Calu3 (cell line): ENCODE data around the gene HAVCR2. TPM values are rescaled to one million over a fixed set of nuclear protein-coding genes. Genes with fewer than 3 reads are reported as not detected.

ENCODE experiments used
- BruUV-seq: library from RNA; stranded (reverse); fragments of 400-500 nt; replicated peaks from 2 replicates; lab custom pipeline; 2021; lab: Mats Ljungman, UMichigan
- CTCF ChIA-PET: fragments of 300-600 bp; sonication (Branson Sonifier 250); formaldehyde crosslinking; loops from one replicate; lab custom pipeline; 2022; ENCODE audit warnings: antibody characterized with exemption; lab: Charles Lee
- DNase-seq: peaks from one replicate; pipeline ENCODE4 v3.0.0; 2022
- H3K27ac Mint-ChIP-seq: one replicate; pipeline ENCODE4 v1.8.0; 2022; ENCODE audit warnings: mixed read lengths; ENCODE audit not compliant: unreplicated experiment
- H3K27me3 Mint-ChIP-seq: one replicate; pipeline ENCODE4 v1.8.0; 2022; ENCODE audit warnings: mixed read lengths; ENCODE audit not compliant: unreplicated experiment
- H3K36me3 Mint-ChIP-seq: one replicate; pipeline ENCODE4 v1.8.0; 2022; ENCODE audit warnings: mild to moderate bottlenecking, moderate library complexity, mixed read lengths; ENCODE audit not compliant: insufficient read depth, unreplicated experiment
- H3K4me1 Mint-ChIP-seq: one replicate; pipeline ENCODE4 v1.8.0; 2022; ENCODE audit warnings: mild to moderate bottlenecking, low read depth, mixed read lengths; ENCODE audit not compliant: unreplicated experiment
- H3K4me3 Mint-ChIP-seq: one replicate; pipeline ENCODE4 v1.8.0; 2022; ENCODE audit warnings: mild to moderate bottlenecking, low read depth, moderate library complexity, mixed read lengths; ENCODE audit not compliant: unreplicated experiment
- H3K9me3 Mint-ChIP-seq: one replicate; pipeline ENCODE4 v1.8.0; 2022; ENCODE audit warnings: low read depth, mixed read lengths; ENCODE audit not compliant: unreplicated experiment
- CTCF ChIP-seq: fragments of 200-600 bp; IDR thresholded peaks from one replicate; pipeline ENCODE4 v1.8.0; 2022; ENCODE audit warnings: antibody characterized with exemption; ENCODE audit not compliant: unreplicated experiment
- intact Hi-C: fragments of 100-400 bp; cut with micrococcal nuclease; formaldehyde crosslinking; loops from one replicate; pipeline ENCODE4 v1.10.0; 2022; ENCODE audit not compliant: unreplicated experiment
- total RNA-seq: library from RNA; stranded (reverse); gene quantifications from 2 replicates; pipeline ENCODE4 v1.2.3, GENCODE V29; 2022

HAVCR2 gene
- total RNA-seq, 1 experiment from 2014 or later = 0.19 TPM

- intact Hi-C loops = loop anchor here (5.0 kb wide), 1 partner anchor 86 kb away; no protein-coding TSS in a partner anchor
- peaks cover 62% of the 10 kb centered on the region for H3K4me1 Mint-ChIP-seq
- BruUV-seq = no TSS peak
- CTCF ChIA-PET = interaction anchor here (1.0 to 2.1 kb wide), 5 partner anchors 9 to 97 kb away, joined by 3 to 18 read pairs (median 4); partner anchors contain the start of genes HAVCR1 and MED7
- no peaks in the 10 kb centered on the region for H3K9me3 Mint-ChIP-seq
- H3K36me3 Mint-ChIP-seq = peaks cover 20% of the 10 kb centered on the region
- peak overlapping the region; percentile 44 for H3K4me3 Mint-ChIP-seq
- H3K27me3 Mint-ChIP-seq = no peaks in the 10 kb centered on the region
- no peak for TF ChIP-seq CTCF
- H3K27ac Mint-ChIP-seq = peak overlapping the region; percentile 98
- peak; percentile 85 for DNase-seq
Observed at GRCh38 chr5:157046041-157046440, 62.8 kb downstream of the HAVCR2 start.

- Mint-ChIP-seq H3K27ac (peak overlapping the region; percentile 98), H3K27me3 (no peaks in the 10 kb centered on the region), H3K4me1 (peaks cover 58% of the 10 kb centered on the region), H3K9me3 (no peaks in the 10 kb centered on the region), H3K4me3 (peak overlapping the region; percentile 44), H3K36me3 (peaks cover 20% of the 10 kb centered on the region)
- TSS peak; percentile 45 for BruUV-seq
- intact Hi-C loops = loop anchor here (5.0 kb wide), 1 partner anchor 87 kb away; no protein-coding TSS in a partner anchor
- CTCF ChIA-PET = interaction anchor here (1.1 to 2.1 kb wide), 4 partner anchors 11 to 97 kb away, joined by 4 to 18 read pairs (median 6); partner anchors contain the start of genes HAVCR1 and MED7
- no peak for DNase-seq
- TF ChIP-seq CTCF = no peak
Observed at GRCh38 chr5:157045601-157046000, 63.2 kb downstream of the HAVCR2 start.

GRCh38 chr5:157038568-157039187 is 70.2 kb downstream of the HAVCR2 start:
- no TSS peak for BruUV-seq
- peaks cover 27% of the 10 kb centered on the region for H3K4me1 Mint-ChIP-seq
- CTCF ChIA-PET = interaction anchor here (0.6 kb wide), 1 partner anchor 64 kb away, joined by 3 read pairs; no protein-coding TSS in a partner anchor
- H3K4me3 Mint-ChIP-seq = no peak overlapping the region
- no peaks in the 10 kb centered on the region for H3K27me3 Mint-ChIP-seq
- no peak for DNase-seq
- H3K9me3 Mint-ChIP-seq = no peaks in the 10 kb centered on the region
- H3K36me3 Mint-ChIP-seq = peaks cover 4% of the 10 kb centered on the region
- H3K27ac Mint-ChIP-seq = no peak overlapping the region
- TF ChIP-seq CTCF = no peak
- intact Hi-C loops = no loop called here

Other genes starting within 250 kb of the HAVCR2 start
- not detected in 2 replicates for gene TIMD4, start 145.8 kb downstream of the HAVCR2 start, total RNA-seq
- gene HAVCR1, start 49.9 kb downstream of the HAVCR2 start, total RNA-seq = 5.8 and 6.0 TPM in 2 replicates
- 21.2 and 24.1 TPM in 2 replicates for gene MED7, start 33.8 kb upstream of the HAVCR2 start, total RNA-seq
- not detected in 2 replicates for gene GARIN3, start 57.2 kb upstream of the HAVCR2 start, total RNA-seq
- gene ITK, start 71.8 kb upstream of the HAVCR2 start, total RNA-seq = not detected in 2 replicates
- 37.8 and 38.8 TPM in 2 replicates for gene CYFIP2, start 157.1 kb upstream of the HAVCR2 start, total RNA-seq